NCI-H2081 (cell line): ENCODE measurements around the gene CYP2S1.

Experiments
- DNase-seq, 2 experiments: peaks; one replicate each; lab custom pipeline; 2025; lab: John Stamatoyannopoulos, UW

Gene CYP2S1

GRCh38 chr19:41194157-41194552, 1.1 kb downstream of the CYP2S1 start:
- DNase-seq: no peak

- no peak for DNase-seq
Observed at GRCh38 chr19:41195675-41196497, 2.9 kb downstream of the CYP2S1 start.

- DNase-seq: no peak
Observed at GRCh38 chr19:41198559-41198958, 5.5 kb downstream of the CYP2S1 start.

- DNase-seq: no peak
Observed at GRCh38 chr19:41203371-41203770, 10.4 kb downstream of the CYP2S1 start.

GRCh38 chr19:41204338-41204737, 11.3 kb downstream of the CYP2S1 start:
- DNase-seq: peak; percentile 28 to 57

GRCh38 chr19:41205995-41206394, 13.0 kb downstream of the CYP2S1 start:
- DNase-seq: no peak

- DNase-seq: no peak
Observed at GRCh38 chr19:41206456-41206855, 13.4 kb downstream of the CYP2S1 start.

- DNase-seq: no peak
Observed at GRCh38 chr19:41206926-41207750, 14.1 kb downstream of the CYP2S1 start.

GRCh38 chr19:41214161-41214560, 21.1 kb downstream of the CYP2S1 start:
- DNase-seq: no peak

- no peak for DNase-seq
Observed at GRCh38 chr19:41217741-41218140, 24.7 kb downstream of the CYP2S1 start.

GRCh38 chr19:41218249-41218614, 25.2 kb downstream of the CYP2S1 start:
- DNase-seq: no peak

GRCh38 chr19:41218615-41219507, 25.8 kb downstream of the CYP2S1 start, which contains the start of gene AXL:
AXL (plus strand) TSS chr19:41219223; CDS start chr19:41219393, 170 bp downstream.
- DNase-seq: no peak

GRCh38 chr19:41219924-41220567, 27.0 kb downstream of the CYP2S1 start:
- no peak for DNase-seq

- no peak for DNase-seq
Observed at GRCh38 chr19:41220811-41221210, 27.8 kb downstream of the CYP2S1 start.

GRCh38 chr19:41221514-41222205, 28.6 kb downstream of the CYP2S1 start:
- no peak for DNase-seq

GRCh38 chr19:41222240-41222639, 29.2 kb downstream of the CYP2S1 start:
- no peak for DNase-seq

- no peak for DNase-seq
Observed at GRCh38 chr19:41223431-41224234, 30.6 kb downstream of the CYP2S1 start.

GRCh38 chr19:41224632-41225031, 31.6 kb downstream of the CYP2S1 start:
- no peak for DNase-seq

GRCh38 chr19:41225238-41226052, 32.4 kb downstream of the CYP2S1 start:
- no peak for DNase-seq
